Gastroesophageal sphincter (tissue), 4 donors: ENCODE data around the gene CDKN2D. TPM values are rescaled to one million over a fixed set of nuclear protein-coding genes. Genes with fewer than 3 reads are reported as not detected.
A peak's percentile ranks its signal among the peaks of the same experiment; 100 is the strongest.
"Not testable (repeated sequence)": the region's sequence is repeated elsewhere in the genome, so short reads cannot be mapped to it uniquely, and the experiment has no call there.

Experiments
- ATAC-seq: fragments of 150-250 bp; one replicate; pipeline ENCODE4 v1.9.1; 2016; ENCODE audit warnings: mild to moderate bottlenecking, moderate library complexity
- H3K27ac ChIP-seq, 4 donors: fragments of 200-600 bp; sonication (generic) in 3 of 4; 1 replicate in 3 of 4; 2 replicates in 1 of 4; pipeline ENCODE4 v1.5.1; 2016 to 2019
- H3K27me3 ChIP-seq: fragments of 200-600 bp; sonication (generic); one replicate; pipeline ENCODE4 v1.5.1; 2019
- H3K36me3 ChIP-seq, 2 donors: fragments of 200-600 bp; sonication (generic); one replicate each; pipeline ENCODE4 v1.5.1; 2019; ENCODE audit warnings: control low read depth in 1 of 2
- H3K4me1 ChIP-seq, 3 donors: fragments of 200-600 bp; sonication (generic); 1 replicate in 2 of 3; 2 replicates in 1 of 3; pipeline ENCODE4 v1.5.1; 2016 to 2019; ENCODE audit warnings: control low read depth in 2 of 3
- H3K4me3 ChIP-seq, 2 donors: fragments of 200-600 bp; sonication (generic); one replicate each; pipeline ENCODE4 v1.5.1; 2019; ENCODE audit warnings: mild to moderate bottlenecking in 1 of 2, moderate library complexity in 1 of 2
- H3K9me3 ChIP-seq, 3 donors: fragments of 200-600 bp; sonication (generic); one replicate each; pipeline ENCODE4 v1.5.1; 2017 to 2019; ENCODE audit warnings: control low read depth in 2 of 3
- EP300 ChIP-seq: sonication (generic); formaldehyde crosslinking; IDR thresholded peaks from one replicate; pipeline ENCODE4 v1.6.1; 2017; ENCODE audit warnings: antibody characterized with exemption, mild to moderate bottlenecking
- POLR2A ChIP-seq, 2 donors: fragments of 450-650 bp; IDR thresholded peaks; one replicate each; pipeline ENCODE4 v1.6.1; 2017; ENCODE audit warnings: antibody characterized with exemption in 2 of 2, mild to moderate bottlenecking in 2 of 2, moderate library complexity in 1 of 2
- POLR2AphosphoS5 ChIP-seq: sonication (generic); formaldehyde crosslinking; IDR thresholded peaks from one replicate; pipeline ENCODE4 v1.6.1; 2017; ENCODE audit warnings: antibody characterized with exemption
- WGBS, 2 donors: methylation state at CpG; one replicate each; pipeline ENCODE4 v1.1.5; 2018; ENCODE audit warnings: low coverage in 1 of 2; 5-methylcytosine and 5-hydroxymethylcytosine counted together
- total RNA-seq, 4 donors: library from RNA; depleted of rRNA; stranded (reverse); fragments of >200 nt; gene quantifications; one replicate each; pipeline ENCODE4 v1.1.0, GENCODE V29; 2016
- TF ChIP-seq, protein P1 (sequence below), 4 experiments: fragments of 200-600 bp in 2 of 4; fragments of 450-650 bp in 2 of 4; sonication (generic) in 1 of 4; IDR thresholded peaks; one replicate each; pipeline ENCODE4 v1.5.1; 2017 to 2019; ENCODE audit warnings: antibody characterized with exemption in 4 of 4, mild to moderate bottlenecking in 2 of 4, moderate library complexity in 2 of 4

The CDKN2D gene
- total RNA-seq, 4 donors from 2014 or later, result 5.4 to 15.9 (median 10.6) TPM

- H3K27me3 ChIP-seq, result no peaks in the 10 kb centered on the region
- 100% methylated on average over 4 of the region's 12 CpGs; no CpG with 5 or more reads in 1 of the 2 donors for WGBS, 2 donors
- peak; percentile 26 for ATAC-seq
- no peaks in the 10 kb centered on the region for H3K9me3 ChIP-seq
- H3K27ac ChIP-seq, result peak overlapping the region in 1 of 4 donors; percentile 14
- no peak overlapping the region for H3K4me3 ChIP-seq
- H3K36me3 ChIP-seq, result peaks cover 0 to 100% of the 10 kb centered on the region in 2 donors
- TF ChIP-seq, protein P1, sequence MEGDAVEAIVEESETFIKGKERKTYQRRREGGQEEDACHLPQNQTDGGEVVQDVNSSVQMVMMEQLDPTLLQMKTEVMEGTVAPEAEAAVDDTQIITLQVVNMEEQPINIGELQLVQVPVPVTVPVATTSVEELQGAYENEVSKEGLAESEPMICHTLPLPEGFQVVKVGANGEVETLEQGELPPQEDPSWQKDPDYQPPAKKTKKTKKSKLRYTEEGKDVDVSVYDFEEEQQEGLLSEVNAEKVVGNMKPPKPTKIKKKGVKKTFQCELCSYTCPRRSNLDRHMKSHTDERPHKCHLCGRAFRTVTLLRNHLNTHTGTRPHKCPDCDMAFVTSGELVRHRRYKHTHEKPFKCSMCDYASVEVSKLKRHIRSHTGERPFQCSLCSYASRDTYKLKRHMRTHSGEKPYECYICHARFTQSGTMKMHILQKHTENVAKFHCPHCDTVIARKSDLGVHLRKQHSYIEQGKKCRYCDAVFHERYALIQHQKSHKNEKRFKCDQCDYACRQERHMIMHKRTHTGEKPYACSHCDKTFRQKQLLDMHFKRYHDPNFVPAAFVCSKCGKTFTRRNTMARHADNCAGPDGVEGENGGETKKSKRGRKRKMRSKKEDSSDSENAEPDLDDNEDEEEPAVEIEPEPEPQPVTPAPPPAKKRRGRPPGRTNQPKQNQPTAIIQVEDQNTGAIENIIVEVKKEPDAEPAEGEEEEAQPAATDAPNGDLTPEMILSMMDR (IDR thresholded peaks at IDR 0.05), result no peak
- no peak for TF ChIP-seq EP300
- TF ChIP-seq POLR2A (IDR thresholded peaks at IDR 0.05), result no peak
- TF ChIP-seq POLR2AphosphoS5, result no peak
- H3K4me1 ChIP-seq, result no peaks in the 10 kb centered on the region
Measured at GRCh38 chr19:10551698-10552301, 17.0 kb downstream of the CDKN2D start.

DNA sequence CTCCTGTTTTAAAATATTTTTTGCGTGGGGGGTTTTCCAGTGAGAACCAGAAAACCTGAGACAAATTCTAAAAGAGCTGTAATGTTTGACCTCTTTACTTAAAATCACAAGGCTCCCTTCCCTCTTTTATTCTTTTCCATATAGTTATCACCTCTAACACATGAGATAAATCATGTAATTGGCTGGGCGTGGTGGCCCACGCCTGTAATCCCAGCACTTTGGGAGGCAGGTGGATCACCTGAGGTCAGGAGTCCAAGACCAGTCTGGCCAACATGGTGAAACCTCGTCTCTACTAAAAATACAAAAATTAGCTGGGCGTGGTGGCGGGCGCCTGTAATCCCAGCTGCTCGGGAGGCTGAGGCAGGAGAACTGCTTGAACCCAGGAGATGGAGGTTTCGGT lies 17.8 kb downstream of the CDKN2D start:
- not testable (repeated sequence) for H3K4me3 ChIP-seq, H3K27ac ChIP-seq, H3K27me3 ChIP-seq, H3K4me1 ChIP-seq, H3K9me3 ChIP-seq, ATAC-seq
- WGBS, 2 donors, result 60 to 89% methylated on average over 1 to 3 of the region's 9 CpGs
- H3K36me3 ChIP-seq, result peaks cover 0 to 99% of the 10 kb centered on the region in 2 donors

- H3K36me3 ChIP-seq, result peaks cover 0 to 94% of the 10 kb centered on the region in 2 donors
- ATAC-seq, result no peak
- WGBS, 2 donors, result 77 to 80% methylated on average over 3 to 5 of the region's 6 CpGs
Measured at GRCh38 chr19:10550336-10550735, 18.4 kb downstream of the CDKN2D start.

DNA sequence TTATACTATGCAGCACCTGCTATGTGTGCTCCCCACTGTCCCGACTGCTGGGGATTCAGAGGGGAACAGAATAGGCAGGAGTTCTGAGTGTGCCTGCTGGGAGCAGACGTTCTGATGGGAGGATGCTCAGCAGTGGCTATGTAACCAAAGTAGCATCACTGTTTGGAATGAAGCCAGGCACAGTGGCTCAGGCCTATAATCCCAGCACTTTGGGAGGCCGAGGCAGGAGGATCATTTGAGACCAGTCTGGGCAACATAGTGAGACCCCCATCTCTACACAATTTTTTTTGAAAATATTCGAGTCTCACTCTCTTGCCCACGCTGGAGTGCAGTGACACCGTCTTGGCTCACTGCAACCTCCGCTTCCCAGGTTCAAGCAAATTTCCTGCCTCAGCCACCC lies 19.0 kb downstream of the CDKN2D start:
- Histone ChIP-seq H3K27me3 (no peaks in the 10 kb centered on the region), H3K36me3 (peaks cover 0 to 88% of the 10 kb centered on the region in 2 donors), H3K4me3 (no peak overlapping the region), H3K9me3 (no peaks in the 10 kb centered on the region), H3K4me1 (peaks cover 0 to 14% (median 5%) of the 10 kb centered on the region in 3 donors), H3K27ac (no peak overlapping the region)
- no peak for ATAC-seq
- 77 to 88% methylated on average over 6 of the region's 7 CpGs for WGBS, 2 donors
- TF ChIP-seq, protein P1 (IDR thresholded peaks at IDR 0.05), result no peak
- TF ChIP-seq POLR2A (IDR thresholded peaks at IDR 0.05) (no peak), POLR2AphosphoS5 (no peak), EP300 (no peak)

More at GRCh38 chr19:10550336-10550735, 18.4 kb downstream of the CDKN2D start:
- Histone ChIP-seq H3K4me1 (peaks cover 0 to 8% (median 0%) of the 10 kb centered on the region in 3 donors), H3K4me3 (no peak overlapping the region), H3K27me3 (no peaks in the 10 kb centered on the region), H3K27ac (no peak overlapping the region), H3K9me3 (no peaks in the 10 kb centered on the region)
- no peak for TF ChIP-seq POLR2A (IDR thresholded peaks at IDR 0.05)

DNA sequence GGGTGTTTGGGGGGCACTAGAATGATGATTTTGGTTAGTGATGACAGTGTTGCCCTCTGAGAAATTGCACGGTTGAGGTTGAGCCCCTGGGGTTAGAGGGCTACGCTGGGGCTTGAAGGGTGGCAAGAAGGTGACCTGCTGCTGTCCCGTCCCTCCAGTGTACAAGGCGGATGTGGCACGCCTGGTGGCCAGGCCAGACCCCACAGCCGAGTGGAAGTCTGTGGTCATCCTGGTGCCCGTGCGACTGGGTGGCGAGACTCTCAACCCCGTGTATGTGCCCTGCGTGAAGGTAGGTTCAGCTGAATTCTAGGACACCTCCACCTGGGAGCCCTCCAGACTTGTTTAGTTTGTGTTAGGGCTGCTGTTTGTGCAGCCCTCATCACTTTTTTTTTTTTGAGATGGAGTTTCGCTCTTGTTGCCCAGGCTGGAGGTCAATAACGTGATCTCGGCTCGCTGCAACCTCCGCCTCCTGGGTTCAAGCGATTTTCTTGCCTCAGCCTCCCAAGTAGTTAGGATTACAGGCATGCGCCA lies 20.0 kb downstream of the CDKN2D start:
- H3K27me3 ChIP-seq, result no peaks in the 10 kb centered on the region
- H3K4me1 ChIP-seq, result peaks cover 0 to 20% (median 8%) of the 10 kb centered on the region in 3 donors
- H3K9me3 ChIP-seq, result no peaks in the 10 kb centered on the region
- ATAC-seq, result no peak
- 98 to 100% methylated on average over 8 to 11 of the region's 18 CpGs for WGBS, 2 donors
- no peak overlapping the region for H3K27ac ChIP-seq
- H3K36me3 ChIP-seq, result peaks cover 0 to 79% of the 10 kb centered on the region in 2 donors
- TF ChIP-seq, protein P1 (IDR thresholded peaks at IDR 0.05), result no peak
- TF ChIP-seq POLR2A (IDR thresholded peaks at IDR 0.05), result no peak
- no peak for TF ChIP-seq POLR2AphosphoS5
- TF ChIP-seq EP300, result no peak
- H3K4me3 ChIP-seq, result no peak overlapping the region

GRCh38 chr19:10546817-10547216 lies 22.0 kb downstream of the CDKN2D start:
- ATAC-seq, result no peak
- H3K27ac ChIP-seq, result no peak overlapping the region
- H3K9me3 ChIP-seq, result no peaks in the 10 kb centered on the region
- peaks cover 0 to 28% (median 8%) of the 10 kb centered on the region in 3 donors for H3K4me1 ChIP-seq
- H3K4me3 ChIP-seq, result no peak overlapping the region
- no peaks in the 10 kb centered on the region for H3K27me3 ChIP-seq
- peaks cover 0 to 59% of the 10 kb centered on the region in 2 donors for H3K36me3 ChIP-seq
- TF ChIP-seq POLR2AphosphoS5 (no peak), EP300 (no peak), POLR2A (IDR thresholded peaks at IDR 0.05) (no peak)
- TF ChIP-seq, protein P1 (IDR thresholded peaks at IDR 0.05), result no peak
- WGBS, 2 donors, result 100% methylated on average over 1 of the region's 17 CpGs; no CpG with 5 or more reads in 1 of the 2 donors
